ENCODE results near the gene TMEM138. TPM values are rescaled to one million over a fixed set of nuclear protein-coding genes. Genes with fewer than 3 reads are reported as not detected.

Gene TMEM138
- total and polyA plus RNA-seq, 4 donors: 13.5 to 39.6 (median 24.2) TPM

GRCh38 chr11:61341706-61342105, 20.5 kb upstream of the TMEM138 start:
- WGBS: 96% methylated on average over 4 of the region's 4 CpGs
- Histone ChIP-seq H3K4me1 (ENCODE audit: control insufficient read depth in 4 of 4, insufficient read depth in 4 of 4, low read length in 3 of 4) (peaks cover 0 to 6% (median 3%) of the 10 kb centered on the region in 4 donors), H3K36me3 (ENCODE audit: control insufficient read depth in 4 of 4, insufficient read depth in 3 of 4, low read depth in 1 of 4, low read length in 3 of 4) (peaks cover 5 to 71% (median 42%) of the 10 kb centered on the region in 4 donors), H3K4me3 (ENCODE audit: low read depth in 1 of 3, low read length in 3 of 3) (no peak overlapping the region), H3K9ac (ENCODE audit: low read depth in 1 of 2, low read length in 2 of 2) (no peak overlapping the region), H3K27me3 (ENCODE audit: control insufficient read depth in 4 of 4, insufficient read depth in 4 of 4, low read length in 3 of 4) (no peaks in the 10 kb centered on the region), H3K9me3 (ENCODE audit: control insufficient read depth in 4 of 4, low read length in 3 of 4) (no peaks in the 10 kb centered on the region), H3K27ac (ENCODE audit: low read depth in 1 of 2, low read length in 2 of 2) (no peak overlapping the region)
- DNase-seq (ENCODE audit: low spot score): no peak
- TF ChIP-seq FOXA1 (IDR thresholded peaks at IDR 0.05): no peak
- no peak for TF ChIP-seq MAX (IDR thresholded peaks at IDR 0.05)
- no peak for TF ChIP-seq ATF3 (IDR thresholded peaks at IDR 0.05)
- no peak for TF ChIP-seq TAF1 (conservative IDR thresholded peaks at IDR 0.05)
- no peak for TF ChIP-seq FOXA2 (IDR thresholded peaks at IDR 0.05)
- no peak for TF ChIP-seq NR2F2 (IDR thresholded peaks at IDR 0.05)
- TF ChIP-seq HNF4G (IDR thresholded peaks at IDR 0.05): no peak

- no peaks in the 10 kb centered on the region for H3K9me3 ChIP-seq (ENCODE audit: control insufficient read depth in 4 of 4, low read length in 3 of 4)
- H3K27me3 ChIP-seq (ENCODE audit: control insufficient read depth in 4 of 4, insufficient read depth in 4 of 4, low read length in 3 of 4): no peaks in the 10 kb centered on the region
- no peak for DNase-seq (ENCODE audit: low spot score)
- H3K36me3 ChIP-seq (ENCODE audit: control insufficient read depth in 4 of 4, insufficient read depth in 3 of 4, low read depth in 1 of 4, low read length in 3 of 4): peaks cover 5 to 74% (median 42%) of the 10 kb centered on the region in 4 donors
- H3K4me3 ChIP-seq (ENCODE audit: low read depth in 1 of 3, low read length in 3 of 3): no peak overlapping the region
- no peak overlapping the region for H3K9ac ChIP-seq (ENCODE audit: low read depth in 1 of 2, low read length in 2 of 2)
- peaks cover 0 to 3% (median 0%) of the 10 kb centered on the region in 4 donors for H3K4me1 ChIP-seq (ENCODE audit: control insufficient read depth in 4 of 4, insufficient read depth in 4 of 4, low read length in 3 of 4)
- 81% methylated on average over 20 of the region's 20 CpGs for WGBS
- no peak overlapping the region for H3K27ac ChIP-seq (ENCODE audit: low read depth in 1 of 2, low read length in 2 of 2)
- TF ChIP-seq GABPA (IDR thresholded peaks at IDR 0.05 in 1 of 2, conservative IDR thresholded peaks at IDR 0.05 in 1 of 2): no peak
- TF ChIP-seq MAX (IDR thresholded peaks at IDR 0.05): no peak
- TF ChIP-seq FOXA1 (IDR thresholded peaks at IDR 0.05): no peak
- no peak for TF ChIP-seq JUND (IDR thresholded peaks at IDR 0.05)
- no peak for TF ChIP-seq TAF1 (conservative IDR thresholded peaks at IDR 0.05)
- TF ChIP-seq EGR1 (IDR thresholded peaks at IDR 0.05; ENCODE audit: low read depth in 2 of 2): no peak
- TF ChIP-seq FOXA2 (IDR thresholded peaks at IDR 0.05): no peak
- no peak for TF ChIP-seq ZBTB33 (IDR thresholded peaks at IDR 0.05)
- TF ChIP-seq CTCF (IDR thresholded peaks at IDR 0.05; ENCODE audit: low read depth, low read length, missing input control): no peak
- no peak for TF ChIP-seq HNF4G (IDR thresholded peaks at IDR 0.05)
- no peak for TF ChIP-seq SP1 (IDR thresholded peaks at IDR 0.05)
- TF ChIP-seq HNF4A (conservative IDR thresholded peaks at IDR 0.05): no peak
Measured at GRCh38 chr11:61342207-61342803, 19.9 kb upstream of the TMEM138 start.
